Effector CD4-positive, alpha-beta T cell (primary cell): ENCODE results near the gene SLC1A2.

ENCODE experiments used
- DNase-seq: peaks from one replicate; pipeline ENCODE4 v3.0.0-alpha.2; 2020

The SLC1A2 gene

DNA sequence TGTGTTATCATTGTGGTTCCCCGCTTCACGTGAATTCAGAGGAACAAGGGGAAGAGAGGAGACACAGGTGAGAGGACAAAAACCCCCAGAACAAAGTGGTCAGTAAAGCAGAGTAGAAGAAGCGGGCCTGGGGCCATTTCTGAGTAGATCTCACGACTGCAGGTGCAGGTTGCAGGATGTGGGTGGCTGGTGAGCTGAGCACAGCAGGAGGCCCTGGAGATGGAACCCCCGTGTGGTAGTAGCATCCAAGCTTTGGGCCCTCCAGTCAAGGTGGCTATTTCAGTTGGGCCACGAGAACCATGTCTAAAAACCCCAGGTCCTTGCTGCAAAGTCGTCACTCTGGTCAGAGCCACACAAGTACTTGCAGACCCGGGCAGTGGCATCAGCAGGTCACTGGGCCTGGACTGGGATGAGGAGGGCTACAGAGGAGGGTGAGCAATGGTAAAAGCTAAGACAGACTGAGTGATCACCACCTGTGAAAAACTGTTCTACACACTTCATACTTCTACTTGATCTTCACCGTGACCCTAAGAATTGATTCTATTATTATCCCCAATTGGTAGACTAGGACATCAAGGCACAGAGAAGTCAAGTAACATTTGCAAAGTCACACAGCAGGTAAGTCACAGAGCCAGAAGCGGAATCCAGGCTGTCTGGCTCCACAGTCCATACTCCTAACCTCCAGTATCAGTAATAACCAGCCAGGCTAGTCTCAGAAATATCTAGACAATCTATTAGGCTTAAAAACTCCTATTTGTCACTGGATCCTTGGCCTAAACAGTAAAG lies 43.8 kb downstream of the SLC1A2 start:
- DNase-seq = no peak

DNA sequence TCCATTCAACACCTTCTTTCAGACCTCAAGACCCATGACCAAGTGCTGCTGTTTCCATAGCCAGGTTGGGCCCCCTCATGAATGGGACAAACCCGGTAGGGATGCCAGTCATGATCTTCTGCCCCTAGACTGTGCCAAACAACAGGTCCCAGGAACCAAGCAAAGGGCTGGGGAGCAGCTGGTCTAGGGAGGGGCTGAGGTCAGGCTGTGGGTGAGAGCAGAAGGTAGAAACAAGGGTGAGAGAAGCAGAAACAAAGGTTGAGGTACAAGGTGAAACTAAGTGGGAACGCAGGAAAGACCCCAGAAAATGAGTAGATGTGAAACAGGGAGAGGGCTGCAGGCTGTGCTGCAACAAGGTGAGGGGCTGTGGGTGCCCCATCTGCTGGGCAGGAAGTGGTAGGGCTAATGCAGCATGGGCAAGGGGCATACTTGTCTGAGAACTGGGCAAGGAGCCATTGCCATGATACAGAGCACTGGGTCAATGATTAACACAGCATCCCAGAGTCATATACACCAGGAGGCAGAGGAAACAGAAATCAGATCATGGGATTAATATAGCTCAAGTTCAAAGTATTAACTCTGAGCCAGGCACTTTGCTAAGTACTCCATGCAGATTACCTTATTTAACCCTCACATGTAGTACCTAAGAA lies 45.9 kb downstream of the SLC1A2 start:
- DNase-seq = no peak

DNA sequence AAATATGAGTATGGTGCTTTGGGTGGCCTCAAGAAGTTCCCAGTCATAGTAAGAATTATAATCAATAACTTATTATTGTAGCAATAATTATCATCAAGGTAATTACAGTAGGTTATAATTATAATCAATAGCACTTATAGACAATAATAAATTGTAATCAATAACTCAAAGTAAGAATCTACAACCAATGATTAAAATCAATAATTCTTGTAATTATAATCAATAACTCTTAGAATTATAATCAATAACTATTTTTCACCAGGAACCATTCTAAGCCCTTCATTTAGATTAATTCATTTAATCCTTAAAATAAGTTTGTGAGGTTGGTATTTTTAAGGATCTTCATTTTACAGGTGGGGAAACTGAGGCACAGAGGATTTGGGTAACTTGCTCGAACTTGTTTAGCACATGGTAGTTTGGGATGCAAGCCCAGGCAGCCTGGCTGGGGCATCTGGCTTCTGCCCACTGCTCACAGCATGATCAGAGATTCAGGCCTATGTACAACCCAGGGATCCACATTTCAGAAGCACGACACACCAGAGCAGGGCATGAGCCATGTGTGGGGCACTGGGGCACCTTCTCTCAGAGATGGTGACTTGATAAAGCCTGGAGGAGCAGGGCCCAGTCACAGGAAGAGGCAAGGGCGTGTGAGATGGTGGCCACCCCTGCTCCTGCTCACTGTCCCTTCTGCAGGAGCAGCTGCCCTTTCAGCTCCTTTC lies 46.6 kb downstream of the SLC1A2 start:
- DNase-seq = no peak

DNA sequence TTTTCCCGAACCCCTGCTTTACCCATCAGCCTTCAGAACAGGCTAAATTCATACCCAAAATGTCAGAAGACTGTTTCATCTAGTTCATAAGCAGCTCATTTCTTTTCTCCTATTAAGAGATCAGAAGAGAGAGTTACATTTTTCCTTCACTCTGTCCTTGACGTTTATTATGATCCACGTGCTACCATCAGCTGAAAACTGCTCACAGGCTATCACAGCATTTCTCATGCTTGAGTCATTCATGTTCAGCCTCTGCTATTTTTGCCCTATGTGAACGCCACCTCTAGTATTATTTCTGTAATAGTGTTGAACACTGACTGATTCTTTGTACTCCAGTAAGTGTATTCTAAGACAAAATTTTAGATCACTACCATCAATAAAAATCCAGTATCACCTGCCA lies 51.9 kb downstream of the SLC1A2 start:
- no peak for DNase-seq

DNA sequence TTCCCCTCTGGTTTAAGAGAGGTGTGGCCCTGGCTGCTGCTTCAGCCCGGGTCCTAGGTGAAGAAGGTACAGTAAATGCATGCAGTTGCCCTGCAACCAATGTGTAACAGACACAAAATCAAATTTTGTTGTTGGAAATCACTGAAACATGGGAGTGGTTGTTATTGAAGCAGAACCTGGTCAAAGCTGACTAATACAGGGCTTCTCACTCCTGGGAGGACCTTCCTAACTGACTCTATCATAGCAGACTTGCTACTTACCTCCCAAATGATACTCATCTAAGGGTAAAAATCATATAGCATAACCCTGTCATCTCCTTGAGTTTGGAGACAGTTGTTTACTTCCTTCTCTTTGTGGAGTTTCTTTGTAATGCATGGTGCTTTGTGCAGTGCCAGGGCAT lies 52.6 kb downstream of the SLC1A2 start:
- no peak for DNase-seq

DNA sequence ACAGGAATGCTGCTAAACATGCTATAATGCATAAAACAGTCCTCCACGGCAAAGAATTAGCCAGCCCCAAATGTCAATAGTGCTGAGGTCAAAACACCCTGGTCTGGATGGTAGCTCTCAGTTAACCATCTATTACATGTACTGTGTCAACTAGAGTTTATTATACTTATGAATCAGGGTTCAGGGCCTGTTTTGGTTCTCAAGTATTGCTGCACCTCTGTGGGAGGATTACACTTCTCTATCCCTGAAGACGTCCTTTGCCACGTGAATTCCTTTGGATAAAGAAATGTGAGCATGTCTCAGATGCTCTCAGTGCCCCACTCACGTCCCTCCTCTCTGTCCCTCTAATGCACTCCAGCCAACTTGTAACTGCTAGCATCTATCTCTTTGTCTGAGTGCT lies 53.4 kb downstream of the SLC1A2 start:
- DNase-seq = no peak

DNA sequence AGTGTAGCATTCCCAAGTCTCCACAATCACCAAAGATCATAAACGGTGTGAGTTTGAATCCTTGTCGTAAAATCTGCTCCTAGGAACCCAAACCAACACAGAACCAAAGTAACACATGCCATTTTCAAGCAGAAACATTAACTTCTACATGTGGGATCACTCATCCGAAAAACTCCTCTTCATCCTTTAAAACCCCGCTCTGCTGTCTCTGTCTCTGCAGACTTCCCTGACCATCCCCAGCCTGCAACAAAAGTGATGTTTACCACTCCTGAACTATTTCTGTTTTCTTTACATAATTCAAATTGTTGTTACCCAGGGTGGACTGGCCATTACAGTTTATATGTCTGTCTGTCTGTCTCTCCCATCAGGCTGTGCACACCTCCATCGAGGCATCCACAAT lies 54.0 kb downstream of the SLC1A2 start:
- DNase-seq = no peak

DNA sequence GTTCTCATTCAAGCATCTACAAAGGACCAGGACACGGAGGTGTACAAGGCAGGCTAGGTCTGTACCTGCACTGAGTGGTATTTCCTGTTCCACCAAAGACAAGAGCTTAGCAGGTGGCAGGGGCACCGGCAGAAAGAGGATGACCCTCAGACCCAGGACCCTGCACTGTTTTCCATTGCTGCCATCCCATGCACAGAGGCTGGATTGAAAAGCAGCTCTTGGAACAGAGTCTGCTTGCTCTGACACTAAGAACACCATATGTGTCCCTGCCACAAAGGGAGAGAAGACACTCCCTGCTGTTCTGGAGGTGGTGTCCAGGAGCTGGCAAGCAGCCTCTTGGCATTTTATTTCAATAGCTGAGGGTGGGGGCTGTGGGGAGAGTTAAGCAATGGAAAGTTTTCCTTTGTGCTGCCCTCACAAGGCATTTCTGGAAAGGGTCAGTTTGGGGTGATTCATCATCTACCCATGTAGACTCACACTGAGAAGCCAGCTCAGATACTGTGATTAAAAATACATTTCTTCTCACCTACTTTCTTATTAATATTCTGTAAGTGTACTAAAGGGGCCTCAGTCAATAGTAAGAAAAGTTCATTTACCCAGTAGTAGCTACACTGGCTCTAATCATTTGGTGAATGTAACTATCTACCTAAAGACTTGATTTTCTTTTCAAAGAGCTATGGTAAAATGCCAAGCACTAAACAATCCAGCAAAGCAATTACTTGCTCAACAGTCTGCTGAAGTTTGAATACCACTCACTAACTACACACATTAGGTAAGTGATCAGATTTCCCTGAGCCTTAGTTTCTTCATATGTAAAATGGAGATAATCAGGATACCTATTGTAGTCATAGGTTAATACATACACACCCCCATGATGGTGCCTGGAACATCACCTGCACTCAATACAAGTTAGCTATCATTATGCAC lies 55.2 kb downstream of the SLC1A2 start:
- DNase-seq = no peak

DNA sequence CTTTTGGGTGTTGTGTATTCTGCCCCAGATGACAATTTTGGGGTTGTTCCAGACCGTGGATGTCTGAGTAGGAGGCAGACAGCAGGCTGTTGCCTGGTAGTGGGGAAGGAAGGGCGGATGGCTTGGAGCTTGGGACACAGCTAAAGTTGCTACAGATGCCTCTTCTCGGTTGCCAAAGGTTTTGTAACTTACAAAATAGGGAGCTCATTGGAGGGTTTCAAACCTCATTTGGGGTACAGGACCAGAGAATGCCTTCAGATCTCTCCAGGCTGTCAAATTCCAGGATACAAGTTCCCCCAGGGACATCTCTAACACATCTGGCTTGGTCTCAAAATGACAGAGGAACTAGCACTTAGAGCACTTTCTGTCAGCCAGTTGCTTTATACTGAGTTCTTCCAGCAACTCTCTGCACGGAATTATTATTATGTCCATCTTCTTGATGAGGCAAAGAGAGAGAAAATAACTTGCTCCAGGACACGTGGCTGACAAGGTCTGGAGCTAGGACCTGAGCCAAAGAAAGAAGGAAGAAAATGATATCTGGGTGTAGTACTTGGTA lies 56.0 kb downstream of the SLC1A2 start:
- DNase-seq = no peak

DNA sequence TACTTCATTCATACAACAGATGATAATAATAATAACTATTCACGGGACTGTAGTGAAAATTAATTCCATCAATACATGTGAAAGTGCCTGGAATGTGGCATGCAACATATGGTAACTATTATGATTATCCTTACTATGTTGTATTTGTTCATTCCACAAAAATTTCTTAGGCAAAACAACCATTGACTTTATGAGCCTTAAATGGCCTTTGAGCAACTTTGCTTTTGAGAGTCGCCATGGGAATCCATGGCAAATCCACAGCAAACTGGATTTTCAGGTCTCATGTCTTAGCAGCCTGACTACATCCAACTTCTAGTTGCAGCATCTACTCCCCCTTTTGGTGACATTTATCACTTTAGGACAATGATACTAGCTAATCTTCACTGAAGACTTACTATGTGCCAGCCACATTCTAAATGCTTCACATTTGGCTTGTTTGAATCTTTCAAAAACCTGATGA lies 56.8 kb downstream of the SLC1A2 start:
- no peak for DNase-seq

DNA sequence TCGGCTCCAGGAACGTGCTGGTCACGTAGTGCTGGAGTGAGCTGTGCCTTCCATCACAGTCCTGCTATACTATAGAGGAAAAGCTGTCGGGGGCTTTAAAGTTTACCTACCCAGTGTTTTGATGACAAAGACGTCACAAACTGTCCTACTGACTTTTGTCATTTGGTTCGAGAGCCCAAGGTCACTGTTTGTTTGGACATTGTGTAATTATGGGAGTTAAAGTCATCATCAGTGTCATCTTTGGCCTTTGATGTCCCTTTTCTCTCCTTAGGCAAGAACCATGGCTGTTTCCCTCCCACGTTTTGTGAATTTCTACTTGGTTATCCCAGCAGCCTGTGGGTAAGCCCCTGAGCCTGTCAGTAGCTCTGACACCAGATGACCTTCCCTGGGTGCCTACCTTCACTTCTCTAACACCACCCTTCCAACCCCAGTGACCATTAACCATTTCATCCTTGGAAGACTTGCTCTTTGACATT lies 59.3 kb downstream of the SLC1A2 start:
- no peak for DNase-seq

DNA sequence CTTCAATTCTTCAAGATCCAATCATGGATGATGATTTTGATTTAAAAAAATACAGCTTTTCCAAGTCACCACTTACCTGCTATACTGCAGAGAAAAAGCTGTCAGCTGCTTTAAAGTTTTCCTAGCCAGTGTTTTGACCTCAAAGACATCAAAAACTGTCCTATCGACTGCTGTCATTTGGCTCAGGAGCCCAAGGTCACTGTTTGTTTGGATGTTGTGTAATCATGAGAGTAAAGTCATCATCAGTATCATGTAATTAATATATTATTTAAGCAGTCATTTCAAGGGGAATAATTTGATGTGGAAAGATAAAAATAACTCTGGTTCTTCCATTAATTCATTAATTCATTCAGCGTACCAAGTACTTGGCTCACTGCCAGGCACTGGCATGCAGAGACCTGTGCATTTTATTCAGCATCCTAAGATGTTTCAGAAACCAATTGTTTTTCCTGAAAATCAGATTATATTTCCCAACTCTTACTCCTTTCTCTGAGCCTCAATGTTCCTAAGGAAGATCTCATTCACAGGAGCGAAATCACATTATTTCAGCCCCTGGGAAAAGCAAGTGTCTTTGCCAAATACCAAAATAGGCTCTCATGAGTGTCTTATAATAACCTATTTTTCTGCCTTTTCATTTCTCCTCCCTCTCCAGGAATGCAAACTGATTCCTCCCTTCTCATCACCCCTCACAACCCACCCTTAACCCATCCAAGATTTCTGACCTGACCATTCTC lies 59.9 kb downstream of the SLC1A2 start:
- DNase-seq = no peak

DNA sequence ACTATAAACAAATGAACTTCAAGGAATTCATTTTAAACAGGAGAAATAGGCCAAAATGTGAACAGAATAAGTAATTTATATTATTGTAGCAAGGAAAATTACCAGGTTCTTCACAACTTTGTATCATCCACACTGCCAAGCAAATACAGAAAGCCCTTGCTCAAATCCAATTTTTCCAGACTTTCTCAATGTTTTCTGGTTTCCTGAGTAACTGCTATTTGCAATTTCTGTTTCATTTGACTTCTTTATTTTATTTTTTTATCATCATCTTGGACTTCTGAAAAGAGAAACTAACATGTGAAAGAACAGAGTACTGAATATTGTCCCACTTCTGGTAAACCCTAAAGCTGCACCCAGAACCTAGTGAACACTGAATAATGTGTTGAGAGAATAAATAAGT lies 61.0 kb downstream of the SLC1A2 start:
- DNase-seq = no peak

DNA sequence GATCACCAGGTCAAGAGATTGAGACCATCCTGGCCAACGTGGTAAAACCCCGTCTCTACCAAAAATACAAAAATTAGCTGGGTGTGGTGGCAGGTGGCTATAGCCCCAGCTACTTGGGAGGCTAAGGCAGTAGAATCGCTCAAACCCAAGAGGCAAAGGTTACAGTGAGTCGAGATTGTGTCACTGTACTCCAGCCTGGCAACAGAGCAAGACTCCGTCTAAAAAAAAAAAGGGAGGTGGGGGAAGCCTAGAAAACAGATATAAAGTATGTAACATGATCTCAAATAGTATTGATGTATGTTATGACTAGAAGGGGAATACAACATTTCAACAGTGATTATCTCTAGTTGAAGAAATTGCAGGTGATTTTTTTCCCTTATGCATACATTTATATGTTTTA lies 61.4 kb downstream of the SLC1A2 start:
- no peak for DNase-seq

DNA sequence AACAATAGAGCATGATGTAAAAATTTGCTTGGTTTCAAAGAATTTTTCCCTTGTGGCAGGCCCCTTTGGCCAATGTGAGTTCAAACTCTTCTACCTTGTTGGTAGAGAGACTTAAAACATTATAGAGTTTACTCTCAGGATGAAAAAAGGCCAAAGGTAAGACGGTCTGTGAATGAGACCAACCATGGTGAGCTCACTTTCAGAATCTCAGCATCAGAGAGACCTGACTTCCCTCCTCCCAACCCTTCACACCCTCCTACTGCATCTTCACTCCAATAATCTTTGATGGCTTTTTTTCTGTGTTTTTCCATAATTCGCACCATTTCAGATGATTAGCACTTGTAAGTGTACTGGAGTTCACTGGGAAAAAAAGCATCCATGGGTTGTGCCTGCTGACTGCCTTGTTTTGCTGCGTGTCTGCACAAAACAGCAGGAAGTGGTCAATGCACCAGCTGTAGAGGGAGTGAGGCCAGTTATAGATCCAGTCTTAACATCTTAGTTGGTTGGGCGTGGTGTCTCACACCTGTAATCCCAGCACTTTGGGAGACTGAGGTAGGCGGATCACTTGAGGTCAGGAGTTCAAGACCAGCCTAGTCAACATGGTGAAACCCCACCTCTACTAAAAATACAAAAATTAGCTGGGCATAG lies 64.1 kb downstream of the SLC1A2 start:
- DNase-seq = no peak

DNA sequence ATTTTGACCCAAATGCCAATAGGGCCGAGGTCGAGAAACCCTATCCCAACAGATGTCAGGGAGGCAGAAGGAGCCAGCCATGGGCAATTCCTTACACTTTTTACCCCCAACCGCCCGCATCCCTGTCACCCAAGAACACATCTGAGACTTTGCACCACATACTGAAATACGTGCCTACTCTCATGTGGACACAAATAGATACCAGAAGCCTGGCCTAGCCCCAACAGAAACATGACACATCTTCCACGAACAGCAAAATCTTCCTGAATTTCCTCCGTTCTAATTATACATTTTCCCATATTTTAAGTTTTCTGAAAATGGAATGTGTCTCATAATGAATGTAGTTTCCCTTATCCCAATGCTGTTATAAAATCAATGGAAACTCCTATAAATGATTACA lies 64.7 kb downstream of the SLC1A2 start:
- DNase-seq = no peak

DNA sequence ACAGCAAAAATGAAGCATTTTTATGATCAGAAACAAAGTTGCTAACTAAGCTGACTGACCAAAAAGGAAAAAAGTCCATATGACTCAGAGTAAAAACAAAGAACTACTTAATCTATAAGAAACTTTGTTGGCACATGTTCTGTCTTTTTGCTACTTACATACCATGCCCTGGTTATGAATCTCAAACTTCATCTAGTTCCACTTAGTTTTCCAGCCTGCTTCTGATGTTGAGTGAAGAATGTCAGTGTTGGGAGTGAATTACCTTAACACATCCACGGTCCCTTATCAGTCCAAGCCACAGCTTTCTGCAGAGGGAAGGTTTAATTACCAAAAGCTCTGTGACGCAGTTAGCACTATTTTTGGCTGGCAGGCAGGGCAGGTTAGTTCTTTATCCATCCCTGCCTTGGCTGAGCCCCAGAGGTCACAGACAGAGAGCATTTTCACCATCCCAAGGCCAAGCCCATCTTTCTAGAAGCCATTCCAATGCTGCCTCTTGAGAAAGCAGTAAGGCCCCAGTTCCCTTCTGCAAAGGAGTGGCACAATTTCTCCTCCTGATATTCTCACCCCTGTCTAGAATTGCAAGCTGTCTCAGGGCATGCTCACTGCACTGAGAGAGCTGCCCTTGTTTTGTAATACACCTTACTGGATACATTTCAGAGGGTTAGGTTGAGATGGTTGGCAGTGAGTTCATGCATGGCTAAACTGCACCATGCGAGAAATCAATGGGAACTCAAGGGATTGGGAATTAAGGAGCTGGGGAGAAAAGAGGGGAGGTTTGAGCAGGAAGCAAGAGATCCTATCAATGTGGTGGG lies 67.1 kb downstream of the SLC1A2 start:
- DNase-seq = no peak

DNA sequence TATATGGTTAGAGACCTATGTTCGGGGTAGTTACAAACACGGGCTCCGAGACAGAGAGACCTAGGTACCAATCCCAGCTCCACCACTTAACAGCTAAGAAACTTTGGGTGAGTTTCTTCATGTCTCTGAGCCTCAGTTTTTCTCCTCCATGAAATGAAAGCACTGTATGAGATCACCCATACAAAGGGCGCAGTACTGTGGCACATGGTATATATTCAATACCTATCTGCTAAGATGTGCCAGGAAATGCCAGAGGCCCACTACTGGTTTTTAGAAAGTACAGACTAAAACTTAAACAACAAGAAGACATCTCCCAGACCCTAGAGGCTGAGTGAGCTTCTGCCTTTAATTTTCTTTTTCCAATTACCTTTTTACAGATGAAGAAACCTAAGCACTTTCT lies 69.5 kb downstream of the SLC1A2 start:
- no peak for DNase-seq

DNA sequence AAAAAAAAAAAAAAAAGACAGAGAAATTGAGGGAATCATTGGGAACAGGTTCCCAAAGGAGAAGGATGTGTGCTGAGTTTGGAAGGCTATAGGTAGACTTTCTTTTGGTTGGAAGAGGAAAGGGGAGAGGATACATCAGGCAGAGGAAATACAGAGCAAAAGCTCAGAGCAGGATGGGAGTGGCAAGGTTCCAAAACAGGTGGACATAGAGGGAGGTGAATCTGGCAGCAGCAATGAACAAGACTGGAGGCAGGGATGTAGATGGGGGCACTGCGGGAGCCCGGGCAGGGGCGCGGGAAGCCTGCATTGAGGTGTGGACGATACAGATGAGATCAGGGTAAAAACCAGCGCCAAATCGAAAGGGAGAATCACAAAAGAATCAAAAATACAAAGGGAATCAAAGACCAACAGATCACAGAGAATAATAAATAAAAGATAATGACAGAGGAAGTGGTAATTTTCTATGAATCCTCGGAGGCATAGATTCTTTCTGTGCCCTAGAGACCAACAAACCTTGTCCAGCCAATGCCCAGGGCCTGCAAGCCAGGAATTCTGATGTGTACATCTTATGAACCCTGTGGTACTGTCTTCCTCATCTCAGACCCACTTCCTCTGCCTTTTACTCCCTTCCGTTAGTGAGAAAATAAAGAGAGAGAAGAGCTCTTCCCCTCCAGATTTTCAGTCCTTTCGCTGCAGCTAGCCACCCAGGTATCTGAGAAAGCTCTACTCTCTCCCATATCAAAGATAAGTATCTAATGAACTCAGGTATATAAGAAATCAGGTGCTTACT lies 70.3 kb downstream of the SLC1A2 start:
- DNase-seq = no peak
